ENCODE measurements around the gene GIT2.
A peak's percentile ranks its signal among the peaks of the same experiment; 100 is the strongest.

Gene GIT2, protein sequence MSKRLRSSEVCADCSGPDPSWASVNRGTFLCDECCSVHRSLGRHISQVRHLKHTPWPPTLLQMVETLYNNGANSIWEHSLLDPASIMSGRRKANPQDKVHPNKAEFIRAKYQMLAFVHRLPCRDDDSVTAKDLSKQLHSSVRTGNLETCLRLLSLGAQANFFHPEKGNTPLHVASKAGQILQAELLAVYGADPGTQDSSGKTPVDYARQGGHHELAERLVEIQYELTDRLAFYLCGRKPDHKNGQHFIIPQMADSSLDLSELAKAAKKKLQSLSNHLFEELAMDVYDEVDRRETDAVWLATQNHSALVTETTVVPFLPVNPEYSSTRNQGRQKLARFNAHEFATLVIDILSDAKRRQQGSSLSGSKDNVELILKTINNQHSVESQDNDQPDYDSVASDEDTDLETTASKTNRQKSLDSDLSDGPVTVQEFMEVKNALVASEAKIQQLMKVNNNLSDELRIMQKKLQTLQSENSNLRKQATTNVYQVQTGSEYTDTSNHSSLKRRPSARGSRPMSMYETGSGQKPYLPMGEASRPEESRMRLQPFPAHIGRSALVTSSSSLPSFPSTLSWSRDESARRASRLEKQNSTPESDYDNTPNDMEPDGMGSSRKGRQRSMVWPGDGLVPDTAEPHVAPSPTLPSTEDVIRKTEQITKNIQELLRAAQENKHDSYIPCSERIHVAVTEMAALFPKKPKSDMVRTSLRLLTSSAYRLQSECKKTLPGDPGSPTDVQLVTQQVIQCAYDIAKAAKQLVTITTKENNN
- 97.4 to 132 (median 109) reads per million in 3 donors for total RNA-seq

DNA sequence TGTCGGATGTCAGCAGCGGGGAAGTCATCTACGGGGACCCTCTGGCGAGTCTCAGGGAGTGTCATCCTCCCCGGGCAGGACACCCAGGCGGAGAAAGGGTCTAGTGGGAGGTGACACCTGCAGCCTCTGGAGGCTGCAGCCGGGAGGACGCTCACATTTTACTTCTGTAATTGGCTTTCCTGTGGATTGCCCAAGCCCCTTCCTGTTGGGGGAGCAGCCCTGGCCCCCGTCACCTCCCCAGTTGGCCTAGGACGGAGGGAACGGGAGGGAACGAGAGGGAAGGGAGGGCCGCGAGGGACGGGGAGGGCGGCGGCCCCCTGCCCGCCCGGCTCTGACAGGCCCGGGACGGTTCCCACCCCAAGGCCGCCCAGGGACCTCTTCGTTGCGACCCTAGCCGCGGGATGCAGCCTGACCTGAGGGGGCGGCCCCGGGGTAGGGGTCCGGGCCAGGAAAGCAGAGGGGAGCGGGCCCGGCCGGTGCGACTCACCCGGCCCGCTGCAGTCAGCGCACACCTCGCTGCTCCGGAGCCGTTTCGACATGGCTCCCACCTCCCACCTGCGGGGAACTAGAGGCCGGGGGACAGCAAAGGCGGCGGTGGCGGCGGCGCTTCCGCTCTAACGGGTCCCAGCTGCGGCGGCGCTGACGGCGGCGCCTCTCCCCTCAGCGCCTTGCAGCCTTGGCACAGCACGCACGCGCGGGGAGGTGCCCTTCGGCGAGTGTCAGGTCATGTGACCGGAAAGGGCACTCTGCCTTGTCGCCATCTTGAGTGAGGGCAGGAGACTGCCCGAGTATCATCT lies at the start of gene GIT2:
GIT2 (minus strand) TSS at position 683 of the 797 bp plus-strand sequence; CDS start at position 539, 144 bp downstream.
- Histone ChIP-seq H3K4me3 (ENCODE audit: insufficient read depth, low read depth, low read length, poor library complexity, severe bottlenecking) (peak within 1 kb of the TSS; percentile 98), H3K36me3 (ENCODE audit: control insufficient read depth, insufficient read depth, low read length) (peaks cover 7% of the 10 kb centered on the region), H3K9me3 (ENCODE audit: control insufficient read depth, low read length) (no peaks in the 10 kb centered on the region), H3K27me3 (replicated peaks; ENCODE audit: control insufficient read depth, insufficient read depth, low read length, poor library complexity, severe bottlenecking) (no peaks in the 10 kb centered on the region), H3K4me1 (ENCODE audit: control insufficient read depth, insufficient read depth, low read length, poor library complexity, severe bottlenecking) (peaks cover 9% of the 10 kb centered on the region), H3K27ac (ENCODE audit: insufficient read depth, low read length, poor library complexity, severe bottlenecking) (peak within 1 kb of the TSS; percentile 88)
- DNase-seq, result peak; percentile 87 to 94 (median 90)

DNA sequence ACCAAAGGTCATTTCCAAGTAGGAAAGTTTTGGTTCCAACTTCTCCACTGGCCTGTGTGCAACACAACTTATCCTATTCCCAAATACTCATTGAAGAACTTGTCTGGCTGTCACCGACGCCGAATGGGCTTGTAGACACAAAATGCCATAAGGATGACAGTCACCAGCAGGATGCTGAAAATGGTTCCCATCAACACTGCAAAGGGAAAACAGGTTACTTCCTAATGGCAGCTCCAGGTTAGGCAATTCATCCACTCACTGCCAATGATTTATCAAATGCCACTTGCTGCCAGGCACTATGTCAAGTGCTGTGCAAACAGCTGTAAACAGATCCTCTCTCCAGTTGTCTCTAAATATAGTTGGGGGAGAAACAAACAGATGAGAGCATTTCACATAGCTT lies 46.1 kb upstream of the GIT2 start:
- DNase-seq, result no peak
- no peak overlapping the region for H3K27ac ChIP-seq (ENCODE audit: insufficient read depth, low read length, poor library complexity, severe bottlenecking)

GRCh38 chr12:110039085-110039807 lies 43.1 kb upstream of the GIT2 start:
- Histone ChIP-seq H3K9me3 (ENCODE audit: control insufficient read depth, low read length) (no peaks in the 10 kb centered on the region), H3K27ac (ENCODE audit: insufficient read depth, low read length, poor library complexity, severe bottlenecking) (peak overlapping the region; percentile 40), H3K36me3 (ENCODE audit: control insufficient read depth, insufficient read depth, low read length) (peaks cover 39% of the 10 kb centered on the region), H3K4me3 (ENCODE audit: insufficient read depth, low read depth, low read length, poor library complexity, severe bottlenecking) (no peak overlapping the region), H3K4me1 (ENCODE audit: control insufficient read depth, insufficient read depth, low read length, poor library complexity, severe bottlenecking) (peaks cover 15% of the 10 kb centered on the region), H3K27me3 (replicated peaks; ENCODE audit: control insufficient read depth, insufficient read depth, low read length, poor library complexity, severe bottlenecking) (no peaks in the 10 kb centered on the region)
- peak in 1 of 3 donors; percentile 18 for DNase-seq

More for the DNA sequence above, 46.1 kb upstream of the GIT2 start:
- no peaks in the 10 kb centered on the region for H3K9me3 ChIP-seq (ENCODE audit: control insufficient read depth, low read length)
- H3K4me1 ChIP-seq (ENCODE audit: control insufficient read depth, insufficient read depth, low read length, poor library complexity, severe bottlenecking), result peaks cover 19% of the 10 kb centered on the region
- no peaks in the 10 kb centered on the region for H3K27me3 ChIP-seq (replicated peaks; ENCODE audit: control insufficient read depth, insufficient read depth, low read length, poor library complexity, severe bottlenecking)
- no peak overlapping the region for H3K4me3 ChIP-seq (ENCODE audit: insufficient read depth, low read depth, low read length, poor library complexity, severe bottlenecking)
- peaks cover 19% of the 10 kb centered on the region for H3K36me3 ChIP-seq (ENCODE audit: control insufficient read depth, insufficient read depth, low read length)

- no peak overlapping the region for H3K4me3 ChIP-seq (ENCODE audit: insufficient read depth, low read depth, low read length, poor library complexity, severe bottlenecking)
- peaks cover 15% of the 10 kb centered on the region for H3K4me1 ChIP-seq (ENCODE audit: control insufficient read depth, insufficient read depth, low read length, poor library complexity, severe bottlenecking)
- H3K27me3 ChIP-seq (replicated peaks; ENCODE audit: control insufficient read depth, insufficient read depth, low read length, poor library complexity, severe bottlenecking), result no peaks in the 10 kb centered on the region
- DNase-seq, result no peak
- H3K9me3 ChIP-seq (ENCODE audit: control insufficient read depth, low read length), result no peaks in the 10 kb centered on the region
- peaks cover 41% of the 10 kb centered on the region for H3K36me3 ChIP-seq (ENCODE audit: control insufficient read depth, insufficient read depth, low read length)
- no peak overlapping the region for H3K27ac ChIP-seq (ENCODE audit: insufficient read depth, low read length, poor library complexity, severe bottlenecking)
These were observed 42.5 kb upstream of the GIT2 start for GRCh38 chr12:110038741-110039084.

DNA sequence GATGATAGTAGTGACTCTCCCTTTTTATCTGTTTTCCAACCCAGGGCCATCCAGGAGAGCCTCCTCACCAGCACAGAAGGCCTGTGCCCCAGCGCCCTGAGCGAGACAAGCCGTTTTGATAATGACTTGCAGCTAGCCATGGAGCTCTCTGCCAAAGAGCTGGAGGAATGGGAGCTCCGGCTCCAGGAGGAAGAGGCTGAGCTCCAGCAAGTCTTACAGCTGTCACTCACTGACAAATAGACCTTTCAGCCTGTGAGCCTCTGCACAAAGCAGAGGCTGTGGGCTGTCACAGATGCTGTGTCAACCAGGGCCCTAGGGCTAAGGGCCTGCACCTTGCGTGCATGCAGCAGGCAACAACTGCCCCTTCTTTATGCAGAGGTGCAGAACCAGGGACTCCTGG lies 41.1 kb upstream of the GIT2 start:
- no peaks in the 10 kb centered on the region for H3K27me3 ChIP-seq (replicated peaks; ENCODE audit: control insufficient read depth, insufficient read depth, low read length, poor library complexity, severe bottlenecking)
- peaks cover 48% of the 10 kb centered on the region for H3K36me3 ChIP-seq (ENCODE audit: control insufficient read depth, insufficient read depth, low read length)
- H3K27ac ChIP-seq (ENCODE audit: insufficient read depth, low read length, poor library complexity, severe bottlenecking), result no peak overlapping the region
- DNase-seq, result no peak
- H3K4me3 ChIP-seq (ENCODE audit: insufficient read depth, low read depth, low read length, poor library complexity, severe bottlenecking), result no peak overlapping the region
- H3K4me1 ChIP-seq (ENCODE audit: control insufficient read depth, insufficient read depth, low read length, poor library complexity, severe bottlenecking), result peaks cover 9% of the 10 kb centered on the region
- no peaks in the 10 kb centered on the region for H3K9me3 ChIP-seq (ENCODE audit: control insufficient read depth, low read length)

DNA sequence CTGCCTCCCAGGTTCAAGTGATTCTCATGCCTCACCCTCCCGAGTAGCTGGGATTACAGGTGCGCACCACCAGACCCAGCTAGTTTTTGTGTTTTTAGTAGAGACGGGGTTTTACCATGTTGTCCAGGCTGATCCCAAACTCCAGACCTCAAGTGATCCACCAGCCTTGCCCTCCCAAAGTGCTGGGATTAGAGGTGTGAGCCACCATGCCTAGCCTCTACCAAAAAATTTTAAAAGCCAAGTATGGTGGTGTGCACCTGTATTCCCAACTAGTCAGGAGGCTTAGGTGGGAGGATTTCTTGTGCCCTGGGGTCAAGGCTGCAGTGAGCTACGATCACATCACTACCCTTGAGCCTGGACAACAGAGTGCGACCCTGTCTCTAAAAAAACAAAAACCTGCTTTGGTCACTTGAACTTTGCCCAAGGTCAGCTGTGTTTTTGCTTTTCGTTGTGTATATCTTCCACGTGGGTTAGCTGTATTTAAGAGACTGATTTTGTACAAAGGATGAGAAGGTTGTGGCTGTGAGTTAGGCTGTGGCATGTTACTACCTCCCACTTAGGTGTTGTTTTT lies 39.5 kb upstream of the GIT2 start:
- H3K4me3 ChIP-seq (ENCODE audit: insufficient read depth, low read depth, low read length, poor library complexity, severe bottlenecking), result no peak overlapping the region
- H3K9me3 ChIP-seq (ENCODE audit: control insufficient read depth, low read length), result no peaks in the 10 kb centered on the region
- DNase-seq, result no peak
- H3K4me1 ChIP-seq (ENCODE audit: control insufficient read depth, insufficient read depth, low read length, poor library complexity, severe bottlenecking), result peaks cover 9% of the 10 kb centered on the region
- H3K36me3 ChIP-seq (ENCODE audit: control insufficient read depth, insufficient read depth, low read length), result peaks cover 55% of the 10 kb centered on the region
- H3K27me3 ChIP-seq (replicated peaks; ENCODE audit: control insufficient read depth, insufficient read depth, low read length, poor library complexity, severe bottlenecking), result no peaks in the 10 kb centered on the region
- no peak overlapping the region for H3K27ac ChIP-seq (ENCODE audit: insufficient read depth, low read length, poor library complexity, severe bottlenecking)

- Histone ChIP-seq H3K9me3 (ENCODE audit: control insufficient read depth, low read length) (no peaks in the 10 kb centered on the region), H3K36me3 (ENCODE audit: control insufficient read depth, insufficient read depth, low read length) (peaks cover 71% of the 10 kb centered on the region), H3K4me3 (ENCODE audit: insufficient read depth, low read depth, low read length, poor library complexity, severe bottlenecking) (no peak overlapping the region), H3K27me3 (replicated peaks; ENCODE audit: control insufficient read depth, insufficient read depth, low read length, poor library complexity, severe bottlenecking) (no peaks in the 10 kb centered on the region), H3K27ac (ENCODE audit: insufficient read depth, low read length, poor library complexity, severe bottlenecking) (no peak overlapping the region), H3K4me1 (ENCODE audit: control insufficient read depth, insufficient read depth, low read length, poor library complexity, severe bottlenecking) (no peaks in the 10 kb centered on the region)
- DNase-seq, result no peak
These were observed 37.7 kb upstream of the GIT2 start for GRCh38 chr12:110033888-110034287.

- DNase-seq, result no peak
- Histone ChIP-seq H3K9me3 (ENCODE audit: control insufficient read depth, low read length) (no peaks in the 10 kb centered on the region), H3K27ac (ENCODE audit: insufficient read depth, low read length, poor library complexity, severe bottlenecking) (no peak overlapping the region), H3K36me3 (ENCODE audit: control insufficient read depth, insufficient read depth, low read length) (peaks cover 78% of the 10 kb centered on the region), H3K27me3 (replicated peaks; ENCODE audit: control insufficient read depth, insufficient read depth, low read length, poor library complexity, severe bottlenecking) (no peaks in the 10 kb centered on the region), H3K4me1 (ENCODE audit: control insufficient read depth, insufficient read depth, low read length, poor library complexity, severe bottlenecking) (no peaks in the 10 kb centered on the region), H3K4me3 (ENCODE audit: insufficient read depth, low read depth, low read length, poor library complexity, severe bottlenecking) (no peak overlapping the region)
These were observed 33.2 kb upstream of the GIT2 start for GRCh38 chr12:110029290-110029815.

DNA sequence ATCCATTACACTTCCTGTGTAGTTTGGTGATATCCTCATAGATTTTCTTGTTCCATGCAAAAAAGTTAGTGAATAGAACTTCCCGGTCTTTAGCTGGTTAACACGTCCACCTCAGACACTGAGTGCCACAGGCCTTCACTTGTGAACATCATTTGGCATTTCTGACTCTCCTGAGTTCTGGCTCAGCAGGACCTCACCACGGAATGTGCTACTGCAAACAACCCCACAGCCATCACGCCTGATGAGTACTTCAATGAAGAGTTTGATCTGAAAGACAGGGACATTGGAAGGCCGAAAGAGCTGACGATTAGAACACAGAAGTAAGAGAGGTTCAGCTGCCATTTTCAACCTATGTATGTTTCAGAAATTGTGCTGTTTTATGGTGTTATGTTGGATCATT lies 32.2 kb upstream of the GIT2 start:
- no peak for DNase-seq
- Histone ChIP-seq H3K27ac (ENCODE audit: insufficient read depth, low read length, poor library complexity, severe bottlenecking) (no peak overlapping the region), H3K4me3 (ENCODE audit: insufficient read depth, low read depth, low read length, poor library complexity, severe bottlenecking) (no peak overlapping the region), H3K9me3 (ENCODE audit: control insufficient read depth, low read length) (no peaks in the 10 kb centered on the region), H3K27me3 (replicated peaks; ENCODE audit: control insufficient read depth, insufficient read depth, low read length, poor library complexity, severe bottlenecking) (no peaks in the 10 kb centered on the region), H3K4me1 (ENCODE audit: control insufficient read depth, insufficient read depth, low read length, poor library complexity, severe bottlenecking) (no peaks in the 10 kb centered on the region), H3K36me3 (ENCODE audit: control insufficient read depth, insufficient read depth, low read length) (peaks cover 82% of the 10 kb centered on the region)

Data from effector memory CD4-positive, alpha-beta T cell (primary cell).